Keratinocyte (primary cell): ENCODE data around the gene SPATA31C1.

Source experiments
- EZH2 ChIP-seq: IDR thresholded peaks from one replicate; pipeline ENCODE4 v1.6.1; 2012; ENCODE audit warnings: inconsistent platforms, mild to moderate bottlenecking, low read length, moderate library complexity
- TF ChIP-seq, protein P1 (sequence below), 3 experiments: IDR thresholded peaks in 1 of 3; conservative IDR thresholded peaks in 1 of 3; optimal IDR thresholded peaks in 1 of 3; 2 replicates in 2 of 3; 3 replicates in 1 of 3; pipeline versions ENCODE3 to v1.5.1; 2011; ENCODE audit warnings: low read length in 3 of 3, mild to moderate bottlenecking in 3 of 3, moderate library complexity in 2 of 3, control low read depth in 1 of 3, inconsistent platforms in 1 of 3; ENCODE audit not compliant: insufficient read depth in 2 of 3; ENCODE audit errors: extremely low read depth in 1 of 3

DNA sequence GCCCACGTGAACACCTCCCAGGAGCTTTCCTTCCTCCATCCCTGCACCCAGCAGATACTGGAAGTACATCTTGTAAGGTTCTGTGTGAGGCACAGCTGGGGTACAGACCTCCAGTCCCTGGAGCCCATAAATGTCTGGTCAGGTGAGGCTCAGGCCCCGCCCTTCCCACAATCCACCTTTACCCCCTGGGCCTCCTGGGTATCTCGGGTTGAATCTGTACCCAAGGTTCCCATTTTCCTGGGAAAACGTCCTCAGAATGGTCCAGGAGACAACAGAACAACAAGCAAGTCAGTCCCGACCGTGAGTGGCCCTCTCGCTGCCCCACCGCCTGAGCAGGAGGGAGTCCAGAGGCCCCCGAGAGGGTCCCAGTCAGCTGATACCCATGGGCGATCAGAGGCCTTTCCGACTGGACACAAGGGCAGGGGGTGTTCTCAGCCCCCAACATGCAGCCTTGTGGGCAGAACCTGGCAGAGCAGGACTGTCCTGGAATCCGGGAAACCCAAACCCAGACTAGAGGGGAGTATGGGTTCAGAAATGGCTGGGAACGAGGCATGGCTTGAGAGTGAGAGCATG, 30.7 kb upstream of the SPATA31C1 start:
- no peak for TF ChIP-seq EZH2
- TF ChIP-seq, protein P1, sequence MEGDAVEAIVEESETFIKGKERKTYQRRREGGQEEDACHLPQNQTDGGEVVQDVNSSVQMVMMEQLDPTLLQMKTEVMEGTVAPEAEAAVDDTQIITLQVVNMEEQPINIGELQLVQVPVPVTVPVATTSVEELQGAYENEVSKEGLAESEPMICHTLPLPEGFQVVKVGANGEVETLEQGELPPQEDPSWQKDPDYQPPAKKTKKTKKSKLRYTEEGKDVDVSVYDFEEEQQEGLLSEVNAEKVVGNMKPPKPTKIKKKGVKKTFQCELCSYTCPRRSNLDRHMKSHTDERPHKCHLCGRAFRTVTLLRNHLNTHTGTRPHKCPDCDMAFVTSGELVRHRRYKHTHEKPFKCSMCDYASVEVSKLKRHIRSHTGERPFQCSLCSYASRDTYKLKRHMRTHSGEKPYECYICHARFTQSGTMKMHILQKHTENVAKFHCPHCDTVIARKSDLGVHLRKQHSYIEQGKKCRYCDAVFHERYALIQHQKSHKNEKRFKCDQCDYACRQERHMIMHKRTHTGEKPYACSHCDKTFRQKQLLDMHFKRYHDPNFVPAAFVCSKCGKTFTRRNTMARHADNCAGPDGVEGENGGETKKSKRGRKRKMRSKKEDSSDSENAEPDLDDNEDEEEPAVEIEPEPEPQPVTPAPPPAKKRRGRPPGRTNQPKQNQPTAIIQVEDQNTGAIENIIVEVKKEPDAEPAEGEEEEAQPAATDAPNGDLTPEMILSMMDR (optimal IDR thresholded peaks at IDR 0.05 in 1 of 3, IDR thresholded peaks at IDR 0.05 in 1 of 3, conservative IDR thresholded peaks at IDR 0.05 in 1 of 3; ENCODE audit: extremely low read depth in 1 of 3, insufficient read depth in 2 of 3, low read length in 3 of 3), result no peak
